SH-SY5Y (cell line): Measurements from ENCODE around the gene PPP1R14B.

ENCODE experiments used
- GATA2 ChIP-seq: IDR thresholded peaks from 2 replicates; pipeline ENCODE4 v1.6.1; 2011; ENCODE audit warnings: mild to moderate bottlenecking, low read depth, low read length
- GATA3 ChIP-seq: IDR thresholded peaks from 2 replicates; pipeline ENCODE4 v1.6.1; 2011; ENCODE audit warnings: low read depth, mild to moderate bottlenecking, low read length, moderate library complexity

DNA sequence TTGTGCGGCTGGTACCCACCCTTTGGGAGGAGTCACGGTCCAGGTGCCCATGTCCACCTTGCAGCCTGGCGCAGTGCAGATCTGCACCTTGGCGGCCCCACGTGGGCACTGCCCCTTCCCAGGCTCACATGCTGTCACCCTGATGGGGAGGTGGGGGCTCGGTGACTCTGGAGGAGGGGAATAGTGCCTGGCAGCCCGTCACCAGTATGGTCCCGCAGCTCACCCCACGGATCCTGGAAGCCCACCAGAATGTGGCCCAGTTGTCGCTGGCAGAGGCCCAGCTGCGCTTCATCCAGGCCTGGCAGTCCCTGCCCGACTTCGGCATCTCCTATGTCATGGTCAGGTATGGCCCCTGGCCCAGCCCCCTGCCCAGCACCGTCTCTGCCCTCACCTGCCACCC lies 25.9 kb downstream of the PPP1R14B start:
- TF ChIP-seq GATA2, result no peak
- no peak for TF ChIP-seq GATA3
